Neural cell (in vitro differentiated cells): Measurements from ENCODE around the gene GRM5. TPM values are rescaled to one million over a fixed set of nuclear protein-coding genes. Genes with fewer than 3 reads are reported as not detected.
"Not testable (repeated sequence)": the region's sequence is repeated elsewhere in the genome, so short reads cannot be mapped to it uniquely, and the experiment has no call there.

Source experiments
- H2AFZ ChIP-seq: fragments of 200-600, 300-800 bp; sonication (generic), shearing (Covaris generic); 2 replicates; pipeline ENCODE4 v1.6.0; 2014; ENCODE audit warnings: low read depth, mild to moderate bottlenecking, antibody characterized with exemption, low read length, moderate library complexity
- H3F3A ChIP-seq: fragments of 200-600 bp; shearing (Covaris generic); 2 replicates; pipeline ENCODE4 v1.6.1; 2016; ENCODE audit warnings: mild to moderate bottlenecking, moderate library complexity, mixed read lengths, antibody characterized with exemption, low read length; ENCODE audit not compliant: insufficient read depth, poor library complexity, severe bottlenecking
- H3K27ac ChIP-seq: fragments of 200-600, 300-800 bp; sonication (generic), shearing (Covaris generic); 2 replicates; pipeline ENCODE4 v1.5.1; 2014; ENCODE audit warnings: mild to moderate bottlenecking, low read length, moderate library complexity
- H3K27me3 ChIP-seq: fragments of 300-800, 200-600 bp; sonication (generic), shearing (Covaris generic); 2 replicates; pipeline ENCODE4 v1.6.0; 2014; ENCODE audit warnings: mild to moderate bottlenecking, low read depth, low read length, moderate library complexity; ENCODE audit not compliant: insufficient read depth
- H3K36me3 ChIP-seq: fragments of 300-800, 200-600 bp; sonication (generic), shearing (Covaris generic); 2 replicates; pipeline ENCODE4 v1.5.1; 2014; ENCODE audit warnings: mild to moderate bottlenecking, antibody characterized with exemption, low read length, moderate library complexity; ENCODE audit not compliant: insufficient read depth
- H3K4me2 ChIP-seq: fragments of 300-800, 200-600 bp; sonication (generic), shearing (Covaris generic); 2 replicates; pipeline ENCODE4 v1.6.0; 2014; ENCODE audit warnings: mild to moderate bottlenecking, low read length
- H3K4me3 ChIP-seq: fragments of 300-800, 200-600 bp; sonication (generic), shearing (Covaris generic); 2 replicates; pipeline ENCODE4 v1.5.1; 2014; ENCODE audit warnings: mild to moderate bottlenecking, low read length, moderate library complexity
- H3K79me2 ChIP-seq: fragments of 200-600 bp; shearing (Covaris generic); replicated peaks from 2 replicates; pipeline ENCODE4 v1.6.0; 2014; ENCODE audit warnings: mild to moderate bottlenecking, low read length, moderate library complexity; ENCODE audit not compliant: insufficient read depth
- H3K9ac ChIP-seq: fragments of 300-800, 200-600 bp; sonication (generic), shearing (Covaris generic); 2 replicates; pipeline ENCODE4 v1.6.1; 2016; ENCODE audit warnings: mild to moderate bottlenecking, low read length, mixed read lengths
- H3K9me2 ChIP-seq: fragments of 200-600 bp; shearing (Covaris generic); 2 replicates; pipeline ENCODE4 v1.6.1; 2016; ENCODE audit warnings: mild to moderate bottlenecking, low read length, mixed read lengths; ENCODE audit not compliant: insufficient read depth
- H3K9me3 ChIP-seq: fragments of 200-600, 300-800 bp; sonication (generic), shearing (Covaris generic); 2 replicates; pipeline ENCODE4 v1.6.1; 2016; ENCODE audit warnings: mild to moderate bottlenecking, mixed run types, low read length, moderate library complexity, mixed read lengths
- H4K20me1 ChIP-seq: fragments of 200-600 bp; shearing (Covaris generic); 2 replicates; pipeline ENCODE4 v1.6.1; 2016; ENCODE audit warnings: mild to moderate bottlenecking, mixed run types; ENCODE audit not compliant: insufficient read depth
- EP300 ChIP-seq: fragments of 450-650 bp; conservative IDR thresholded peaks from 2 replicates; pipeline ENCODE4 v1.6.1; 2014; ENCODE audit warnings: antibody characterized with exemption, mild to moderate bottlenecking, moderate library complexity; ENCODE audit not compliant: poor library complexity, severe bottlenecking
- MXI1 ChIP-seq: fragments of 450-650 bp; conservative IDR thresholded peaks from 2 replicates; pipeline ENCODE4 v1.6.1; 2014; ENCODE audit warnings: antibody characterized with exemption, mild to moderate bottlenecking; ENCODE audit not compliant: poor library complexity, severe bottlenecking
- SMC3 ChIP-seq: fragments of 450-650 bp; conservative IDR thresholded peaks from 2 replicates; pipeline ENCODE4 v1.6.1; 2014; ENCODE audit warnings: antibody characterized with exemption, mild to moderate bottlenecking, moderate library complexity; ENCODE audit not compliant: poor library complexity
- polyA plus RNA-seq: library from polyadenylated mRNA; depleted of rRNA; stranded (reverse); fragments of >200 nt; gene quantifications from 2 replicates; pipeline ENCODE4 v1.2.3, GENCODE V29; 2014
- TF ChIP-seq, protein P1 (sequence below): IDR thresholded peaks from 2 replicates; pipeline ENCODE4 v1.6.1; 2012; ENCODE audit warnings: borderline replicate concordance

GRM5 gene
- polyA plus RNA-seq, 1 donor from 2014 or later, result 11.8 TPM

DNA sequence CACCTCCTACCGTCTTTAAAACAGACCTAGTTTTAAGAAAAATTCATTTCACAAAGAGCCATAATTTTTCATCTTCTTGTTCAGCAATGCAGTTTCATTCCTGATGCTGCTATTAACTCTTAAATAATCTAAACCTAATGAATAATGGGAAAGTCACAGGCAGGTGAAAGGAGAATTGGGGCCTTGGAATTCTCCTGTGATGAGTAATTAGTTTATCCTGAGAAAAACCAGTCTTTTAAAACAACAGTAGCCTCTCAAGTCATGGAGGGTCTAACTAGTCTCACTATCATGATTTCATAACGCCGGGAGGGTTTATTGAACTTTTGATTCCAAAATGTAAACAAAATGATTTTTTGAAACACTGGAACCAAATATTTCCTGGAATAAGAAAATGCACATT, 86.8 kb downstream of the GRM5 start:
- not testable (repeated sequence) for H3F3A ChIP-seq, H3K4me2 ChIP-seq, H3K79me2 ChIP-seq, H3K9me2 ChIP-seq, H3K27me3 ChIP-seq, H3K9me3 ChIP-seq, H4K20me1 ChIP-seq, H2AFZ ChIP-seq, H3K27ac ChIP-seq, H3K9ac ChIP-seq, H3K4me3 ChIP-seq, H3K36me3 ChIP-seq

DNA sequence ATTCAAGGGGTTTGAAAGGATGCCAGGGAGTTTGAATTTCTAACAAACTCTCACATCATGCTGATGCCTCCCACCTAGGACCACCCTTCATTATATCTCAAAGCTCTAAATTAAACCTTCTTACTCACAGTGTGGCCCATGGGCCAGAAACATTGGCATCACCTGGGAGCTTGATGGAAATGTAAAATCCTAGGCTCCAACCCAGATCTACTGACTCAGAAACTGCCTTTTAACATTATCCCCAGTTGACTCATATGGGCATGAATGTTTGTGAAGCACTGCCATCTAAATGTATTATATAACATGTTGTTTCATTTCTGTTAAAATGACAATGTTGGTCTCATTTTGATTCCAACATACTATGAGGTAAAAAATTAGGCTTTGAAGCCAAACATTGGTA, 90.3 kb downstream of the GRM5 start:
- H3K9ac ChIP-seq, H3F3A ChIP-seq, H3K4me3 ChIP-seq, H3K79me2 ChIP-seq, H3K27me3 ChIP-seq, H3K9me3 ChIP-seq, H3K36me3 ChIP-seq, H3K27ac ChIP-seq, H3K9me2 ChIP-seq, H4K20me1 ChIP-seq, H2AFZ ChIP-seq, H3K4me2 ChIP-seq: not testable (repeated sequence)

DNA sequence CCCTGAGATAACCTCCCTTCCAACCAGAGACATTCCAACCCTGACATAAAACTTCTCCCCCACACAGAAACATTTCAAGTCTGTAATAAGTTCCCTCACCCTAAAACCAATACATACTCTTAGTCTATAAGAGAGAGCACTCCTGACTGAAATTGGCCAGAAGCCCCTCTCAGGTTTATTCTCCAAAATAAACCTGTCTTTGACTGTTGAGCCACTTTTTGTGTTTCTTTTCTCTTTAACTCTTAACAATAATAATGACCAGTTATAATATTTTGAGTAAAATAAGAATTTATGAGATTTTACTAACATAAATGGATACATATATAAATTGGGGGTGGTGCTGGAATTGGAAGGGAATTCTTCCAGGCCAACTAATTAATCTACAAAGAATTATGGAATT, 93.6 kb downstream of the GRM5 start:
- Histone ChIP-seq H3K9ac (no peak overlapping the region), H3K9me2 (no peaks in the 10 kb centered on the region), H3F3A (no peaks in the 10 kb centered on the region), H3K9me3 (no peaks in the 10 kb centered on the region), H2AFZ (no peak overlapping the region), H3K27ac (no peak overlapping the region), H3K4me2 (no peak overlapping the region), H3K79me2 (no peaks in the 10 kb centered on the region), H3K36me3 (no peaks in the 10 kb centered on the region), H4K20me1 (no peaks in the 10 kb centered on the region), H3K4me3 (no peak overlapping the region), H3K27me3 (no peaks in the 10 kb centered on the region)
- TF ChIP-seq MXI1 (no peak), EP300 (no peak), SMC3 (no peak)
- TF ChIP-seq, protein P1, sequence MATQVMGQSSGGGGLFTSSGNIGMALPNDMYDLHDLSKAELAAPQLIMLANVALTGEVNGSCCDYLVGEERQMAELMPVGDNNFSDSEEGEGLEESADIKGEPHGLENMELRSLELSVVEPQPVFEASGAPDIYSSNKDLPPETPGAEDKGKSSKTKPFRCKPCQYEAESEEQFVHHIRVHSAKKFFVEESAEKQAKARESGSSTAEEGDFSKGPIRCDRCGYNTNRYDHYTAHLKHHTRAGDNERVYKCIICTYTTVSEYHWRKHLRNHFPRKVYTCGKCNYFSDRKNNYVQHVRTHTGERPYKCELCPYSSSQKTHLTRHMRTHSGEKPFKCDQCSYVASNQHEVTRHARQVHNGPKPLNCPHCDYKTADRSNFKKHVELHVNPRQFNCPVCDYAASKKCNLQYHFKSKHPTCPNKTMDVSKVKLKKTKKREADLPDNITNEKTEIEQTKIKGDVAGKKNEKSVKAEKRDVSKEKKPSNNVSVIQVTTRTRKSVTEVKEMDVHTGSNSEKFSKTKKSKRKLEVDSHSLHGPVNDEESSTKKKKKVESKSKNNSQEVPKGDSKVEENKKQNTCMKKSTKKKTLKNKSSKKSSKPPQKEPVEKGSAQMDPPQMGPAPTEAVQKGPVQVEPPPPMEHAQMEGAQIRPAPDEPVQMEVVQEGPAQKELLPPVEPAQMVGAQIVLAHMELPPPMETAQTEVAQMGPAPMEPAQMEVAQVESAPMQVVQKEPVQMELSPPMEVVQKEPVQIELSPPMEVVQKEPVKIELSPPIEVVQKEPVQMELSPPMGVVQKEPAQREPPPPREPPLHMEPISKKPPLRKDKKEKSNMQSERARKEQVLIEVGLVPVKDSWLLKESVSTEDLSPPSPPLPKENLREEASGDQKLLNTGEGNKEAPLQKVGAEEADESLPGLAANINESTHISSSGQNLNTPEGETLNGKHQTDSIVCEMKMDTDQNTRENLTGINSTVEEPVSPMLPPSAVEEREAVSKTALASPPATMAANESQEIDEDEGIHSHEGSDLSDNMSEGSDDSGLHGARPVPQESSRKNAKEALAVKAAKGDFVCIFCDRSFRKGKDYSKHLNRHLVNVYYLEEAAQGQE, result no peak

DNA sequence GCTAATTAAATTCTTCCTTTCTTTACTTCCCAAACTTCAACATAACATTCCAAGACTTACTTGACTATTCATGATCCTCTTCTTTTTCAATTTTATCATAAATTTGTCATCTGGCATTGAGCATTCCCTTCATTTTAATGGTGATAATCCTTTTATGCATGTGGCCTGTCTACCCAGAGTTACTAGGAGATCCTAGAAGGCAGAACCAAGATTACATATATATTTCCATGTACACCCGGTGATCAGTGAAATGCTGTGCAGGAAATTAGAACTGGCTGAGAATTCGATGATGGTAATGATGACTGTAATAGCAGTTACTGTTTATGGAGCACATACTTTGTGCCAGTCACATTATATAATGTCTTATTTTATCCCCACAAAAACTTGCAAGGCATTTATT, 104.2 kb downstream of the GRM5 start:
- not testable (repeated sequence) for H3F3A ChIP-seq, H4K20me1 ChIP-seq, H3K4me3 ChIP-seq, H3K36me3 ChIP-seq, H3K79me2 ChIP-seq, H2AFZ ChIP-seq, H3K4me2 ChIP-seq, H3K9me3 ChIP-seq, H3K27me3 ChIP-seq, H3K9me2 ChIP-seq, H3K27ac ChIP-seq, H3K9ac ChIP-seq

DNA sequence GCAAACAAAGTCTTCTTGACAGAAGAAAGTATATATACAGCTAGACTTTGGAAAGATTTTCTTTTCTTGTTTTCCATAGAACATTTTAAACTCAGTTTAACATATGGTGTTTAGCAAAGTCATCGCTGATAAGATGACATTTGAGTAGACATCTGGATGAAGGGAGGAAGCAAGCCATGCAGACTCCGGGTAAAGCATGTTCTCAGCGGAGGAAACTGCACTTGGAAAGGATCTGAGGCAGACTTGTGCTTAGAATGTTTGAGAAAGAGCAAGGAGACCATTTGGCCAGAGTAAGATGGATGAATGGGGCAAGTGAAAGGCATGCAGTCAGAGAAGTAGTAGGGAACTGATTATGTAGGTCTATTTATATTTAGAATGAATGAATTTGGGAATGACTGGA, 105.9 kb downstream of the GRM5 start:
- not testable (repeated sequence) for H3K36me3 ChIP-seq, H3K79me2 ChIP-seq, H3K9ac ChIP-seq, H3F3A ChIP-seq, H3K4me2 ChIP-seq, H3K9me2 ChIP-seq, H3K9me3 ChIP-seq, H3K27ac ChIP-seq, H3K4me3 ChIP-seq, H3K27me3 ChIP-seq, H2AFZ ChIP-seq, H4K20me1 ChIP-seq
